ENCODE results near the gene ADAM12.

The ADAM12 gene

DNA sequence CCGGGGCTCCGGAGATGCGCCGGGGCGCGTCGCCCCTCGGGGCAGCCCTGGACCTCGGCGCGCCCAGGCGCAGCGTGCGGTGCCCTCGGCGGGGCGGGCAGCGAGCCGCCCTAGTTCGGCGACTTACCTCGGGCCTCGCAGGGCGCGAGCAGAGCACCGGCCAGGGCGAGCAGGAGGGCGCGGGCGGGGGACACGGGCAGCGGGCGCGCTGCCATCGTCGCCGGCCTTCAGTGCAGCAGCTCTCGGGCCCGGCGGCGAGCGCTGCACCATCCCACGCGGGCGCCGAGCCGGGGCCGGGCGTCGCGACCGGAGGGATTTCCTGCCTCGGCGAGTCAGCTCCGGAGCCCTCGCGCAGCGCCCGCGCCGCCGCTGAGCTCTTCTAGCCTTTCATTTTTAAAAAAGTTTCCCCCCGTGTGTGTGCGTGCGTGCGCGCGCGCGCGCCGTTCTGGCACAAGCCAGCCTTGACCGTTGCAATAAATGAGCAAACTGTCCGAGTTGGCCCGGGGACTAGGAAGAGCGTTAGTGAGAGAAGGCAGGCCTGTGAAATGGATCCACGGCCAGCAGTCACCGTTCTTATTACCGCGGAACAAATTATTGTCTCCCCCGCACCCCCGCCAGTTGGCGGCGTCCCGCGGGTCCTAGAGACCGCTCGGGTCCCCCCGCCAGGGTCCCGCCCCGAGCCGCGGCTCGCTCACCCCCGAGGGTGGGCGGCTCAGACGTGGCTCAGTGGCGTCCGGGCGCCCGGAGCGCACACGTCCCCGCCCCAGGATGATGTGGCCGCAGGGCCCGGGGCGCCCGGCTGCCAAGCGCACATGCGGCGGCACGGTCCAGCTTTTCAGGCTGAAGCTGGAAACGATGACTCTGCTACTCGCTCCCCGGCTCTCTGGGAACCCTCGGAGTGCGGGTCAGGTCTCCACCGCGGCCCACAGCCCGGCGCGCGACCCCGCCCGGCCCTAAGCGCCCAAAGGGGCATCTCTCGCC, at the start of gene ADAM12:
TSS of gene ADAM12 (minus strand) at position 547 of the 981 bp plus-strand sequence. CDS start at position 215, 332 bp downstream.
- DNase-seq (ENCODE audit: extremely low spot score): no peak
- ChIA-PET CTCF (no interaction called here), POLR2A (no interaction called here)
- TF ChIP-seq, protein P1, sequence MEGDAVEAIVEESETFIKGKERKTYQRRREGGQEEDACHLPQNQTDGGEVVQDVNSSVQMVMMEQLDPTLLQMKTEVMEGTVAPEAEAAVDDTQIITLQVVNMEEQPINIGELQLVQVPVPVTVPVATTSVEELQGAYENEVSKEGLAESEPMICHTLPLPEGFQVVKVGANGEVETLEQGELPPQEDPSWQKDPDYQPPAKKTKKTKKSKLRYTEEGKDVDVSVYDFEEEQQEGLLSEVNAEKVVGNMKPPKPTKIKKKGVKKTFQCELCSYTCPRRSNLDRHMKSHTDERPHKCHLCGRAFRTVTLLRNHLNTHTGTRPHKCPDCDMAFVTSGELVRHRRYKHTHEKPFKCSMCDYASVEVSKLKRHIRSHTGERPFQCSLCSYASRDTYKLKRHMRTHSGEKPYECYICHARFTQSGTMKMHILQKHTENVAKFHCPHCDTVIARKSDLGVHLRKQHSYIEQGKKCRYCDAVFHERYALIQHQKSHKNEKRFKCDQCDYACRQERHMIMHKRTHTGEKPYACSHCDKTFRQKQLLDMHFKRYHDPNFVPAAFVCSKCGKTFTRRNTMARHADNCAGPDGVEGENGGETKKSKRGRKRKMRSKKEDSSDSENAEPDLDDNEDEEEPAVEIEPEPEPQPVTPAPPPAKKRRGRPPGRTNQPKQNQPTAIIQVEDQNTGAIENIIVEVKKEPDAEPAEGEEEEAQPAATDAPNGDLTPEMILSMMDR (IDR thresholded peaks at IDR 0.05; ENCODE audit: control extremely low read depth, extremely low read depth, low read depth, missing control alignments): no peak

DNA sequence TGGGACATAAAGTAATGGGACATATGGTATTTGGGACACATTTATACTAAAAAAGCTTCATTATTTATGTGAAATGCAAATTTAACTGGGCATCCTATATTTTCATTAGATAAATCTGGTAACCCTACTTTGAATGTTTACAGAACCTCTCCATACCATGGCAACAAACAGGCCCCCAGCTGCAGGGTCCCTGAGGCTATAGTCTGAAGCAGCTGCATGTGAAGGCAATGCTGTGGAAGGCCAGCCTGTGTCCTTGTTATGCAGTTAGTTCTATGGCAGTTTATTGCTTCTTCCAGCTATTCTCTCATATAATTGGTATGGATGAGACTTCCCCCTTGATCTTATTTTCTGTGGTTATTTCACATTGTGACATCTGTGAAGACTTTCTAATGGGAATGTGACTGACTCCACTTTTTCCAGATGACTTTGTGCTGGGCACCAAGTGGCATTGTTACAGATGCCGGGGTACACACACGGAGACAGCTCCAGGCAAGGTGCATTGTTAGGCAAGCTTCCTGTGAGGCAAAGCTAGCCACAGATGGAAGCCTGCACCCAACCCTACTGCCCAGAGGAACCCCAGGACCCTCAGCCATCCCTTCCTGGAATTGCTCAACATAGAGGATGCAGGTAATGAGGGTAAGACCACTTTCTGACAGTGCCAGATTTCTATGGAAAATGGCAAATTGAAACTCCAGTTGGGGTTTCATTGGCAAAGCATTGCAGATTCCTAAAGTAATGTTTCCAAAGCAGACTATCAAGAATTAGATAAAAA, 49.5 kb upstream of the ADAM12 start:
- POLR2A ChIA-PET: no interaction called here
- DNase-seq (ENCODE audit: extremely low spot score): no peak
- TF ChIP-seq, protein P1 (IDR thresholded peaks at IDR 0.05; ENCODE audit: control extremely low read depth, extremely low read depth, low read depth, missing control alignments): no peak
- CTCF ChIA-PET: interaction anchor here (1.5 kb wide), 1 partner anchor 29 kb away, joined by 4 read pairs; no protein-coding TSS in a partner anchor

GRCh38 chr10:126434235-126434634, 46.0 kb upstream of the ADAM12 start:
- ChIA-PET POLR2A (no interaction called here), CTCF (no interaction called here)
- no peak for DNase-seq (ENCODE audit: extremely low spot score)
- TF ChIP-seq, protein P1 (IDR thresholded peaks at IDR 0.05; ENCODE audit: control extremely low read depth, extremely low read depth, low read depth, missing control alignments): no peak

DNA sequence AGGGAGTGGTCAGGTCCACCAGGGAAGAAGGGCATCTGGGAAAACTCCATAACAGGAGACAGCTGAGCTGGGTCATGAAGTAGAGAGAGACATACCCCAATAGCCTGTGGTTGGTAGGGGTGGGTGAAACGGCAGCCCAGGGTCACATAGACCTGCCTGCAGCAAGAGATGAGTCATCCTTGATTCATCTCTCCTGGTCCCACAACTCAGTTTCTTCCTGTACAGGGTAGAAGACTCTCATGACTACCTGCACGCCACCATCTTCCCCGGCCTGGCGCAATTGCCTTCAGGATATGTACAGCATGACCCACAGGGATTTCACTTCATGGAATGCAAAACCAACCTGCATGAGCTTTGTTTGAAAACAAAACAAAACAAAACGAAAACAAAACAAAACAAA, 45.1 kb upstream of the ADAM12 start:
- no peak for DNase-seq (ENCODE audit: extremely low spot score)
- ChIA-PET CTCF (no interaction called here), POLR2A (no interaction called here)
- TF ChIP-seq, protein P1 (IDR thresholded peaks at IDR 0.05; ENCODE audit: control extremely low read depth, extremely low read depth, low read depth, missing control alignments): no peak

DNA sequence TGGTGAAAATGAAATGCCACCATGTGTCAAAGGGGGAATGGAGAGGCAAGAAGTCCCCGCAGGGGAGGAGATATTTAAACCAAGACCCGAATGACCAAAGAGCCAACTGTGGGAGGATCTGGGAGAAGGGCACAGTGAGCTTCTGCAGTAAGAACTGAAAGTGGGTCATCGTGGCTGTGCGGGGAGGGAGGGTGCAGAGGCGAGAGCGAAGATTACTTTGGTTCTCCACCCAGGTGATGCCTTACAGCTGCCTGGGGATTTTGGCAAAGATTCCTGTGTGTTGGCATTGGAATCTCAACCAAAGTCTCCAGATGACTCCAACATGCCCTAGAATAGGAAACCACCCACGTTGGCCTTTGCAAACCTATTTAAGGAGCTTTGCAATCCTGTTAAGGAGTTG, 44.2 kb upstream of the ADAM12 start:
- CTCF ChIA-PET: interaction anchor here (0.9 to 1.4 kb wide), 2 partner anchors 9 to 18 kb away, joined by 3 read pairs; no protein-coding TSS in a partner anchor
- POLR2A ChIA-PET: no interaction called here
- TF ChIP-seq, protein P1 (IDR thresholded peaks at IDR 0.05; ENCODE audit: control extremely low read depth, extremely low read depth, low read depth, missing control alignments): no peak
- no peak for DNase-seq (ENCODE audit: extremely low spot score)

GRCh38 chr10:126431816-126432215, 43.5 kb upstream of the ADAM12 start:
- ChIA-PET CTCF (interaction anchor here (0.9 to 1.4 kb wide), 3 partner anchors 9 to 26 kb away, joined by 3 read pairs; no protein-coding TSS in a partner anchor), POLR2A (no interaction called here)
- TF ChIP-seq, protein P1 (IDR thresholded peaks at IDR 0.05; ENCODE audit: control extremely low read depth, extremely low read depth, low read depth, missing control alignments): no peak
- no peak for DNase-seq (ENCODE audit: extremely low spot score)
